Ramos (cell line): ENCODE measurements around the gene USP31.
"Not testable (repeated sequence)": the region's sequence is repeated elsewhere in the genome, so short reads cannot be mapped to it uniquely, and the experiment has no call there.

Experiments
- in situ Hi-C: fragments of 300-500 bp; cut with MboI; formaldehyde crosslinking; loops from one replicate; pipeline ENCODE4 v1.14.3; 2022; ENCODE audit warnings: low sequenced_read_pairs; ENCODE audit not compliant: unreplicated experiment

USP31 gene

DNA sequence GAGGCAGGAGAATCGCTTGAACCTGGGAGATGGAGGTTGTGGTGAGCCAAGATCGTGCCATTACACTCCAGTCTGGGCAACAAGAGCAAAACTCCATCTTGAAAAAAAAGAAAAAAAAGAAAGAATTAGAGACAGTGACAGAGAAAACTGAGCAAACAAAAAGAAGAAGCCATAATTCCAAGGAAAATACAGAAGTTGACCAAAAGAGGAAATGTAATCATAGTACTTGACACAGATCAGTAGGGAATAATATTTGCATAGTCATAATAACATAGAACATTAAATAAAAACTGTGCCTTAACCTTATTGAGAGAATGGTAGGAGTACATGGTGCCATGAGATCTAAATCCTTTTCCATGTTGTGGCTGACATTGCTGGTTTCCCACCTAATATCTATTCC lies 14.7 kb upstream of the USP31 start:
- in situ Hi-C loops: no loop called here

DNA sequence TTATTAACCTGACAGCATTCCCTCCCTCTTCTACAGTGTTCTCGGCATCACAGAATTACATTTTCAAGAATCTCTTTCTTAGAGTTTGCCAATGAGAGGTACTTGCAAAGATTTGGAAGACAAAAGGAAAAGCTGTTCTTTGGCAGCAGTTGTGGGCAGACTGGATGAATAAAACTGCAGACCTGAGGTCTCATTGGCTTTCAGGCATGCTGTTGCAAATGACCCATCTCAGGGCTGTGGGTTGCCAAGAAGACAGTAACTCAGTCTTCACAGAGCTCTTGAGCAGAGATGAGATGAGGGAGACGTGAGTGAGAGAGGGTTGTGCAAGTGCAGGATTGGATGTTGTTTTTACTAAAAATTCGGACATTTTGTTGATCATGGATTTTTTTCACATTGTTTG lies 11.3 kb upstream of the USP31 start:
- in situ Hi-C loops: no loop called here

DNA sequence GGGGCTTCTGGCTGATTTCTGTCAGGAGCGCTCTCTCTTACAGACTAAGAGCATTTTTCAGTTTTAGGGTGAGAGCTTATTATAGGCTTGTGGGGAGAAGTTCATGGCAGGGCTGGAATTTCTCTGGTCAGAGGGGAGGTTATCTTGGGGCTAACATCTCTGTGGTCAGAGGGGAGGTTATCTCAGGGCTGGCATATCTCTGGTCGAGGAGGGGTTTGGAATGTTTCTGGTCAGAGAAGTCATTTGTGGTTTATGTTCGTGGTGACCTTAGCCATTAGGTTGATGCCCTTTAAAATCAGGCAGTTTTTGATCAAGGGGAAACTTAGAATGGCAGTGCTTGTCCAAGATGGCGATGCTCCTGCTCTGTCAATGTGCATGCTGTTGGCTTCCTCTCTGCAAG lies 10.8 kb upstream of the USP31 start:
- in situ Hi-C loops: no loop called here

DNA sequence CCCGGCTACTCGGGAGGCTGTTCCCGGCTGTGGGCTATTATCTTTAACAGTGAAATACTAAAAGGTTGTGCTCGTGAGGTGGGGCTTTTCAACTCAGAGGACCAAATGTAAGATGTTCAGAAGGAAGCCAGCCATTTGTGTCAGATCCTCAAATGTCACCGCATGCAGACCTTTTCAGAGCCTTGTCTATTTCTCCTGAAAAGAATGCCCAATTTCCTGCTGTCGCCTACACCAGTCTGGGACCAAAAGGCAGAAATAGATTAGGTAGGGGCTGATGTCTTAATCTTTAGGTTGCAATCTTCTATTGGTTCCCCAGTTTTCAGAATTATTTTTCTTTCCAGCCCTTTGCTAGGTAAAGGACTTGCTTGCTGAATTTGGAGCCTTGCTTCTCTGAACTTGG lies 8.9 kb upstream of the USP31 start:
- in situ Hi-C loops: no loop called here

DNA sequence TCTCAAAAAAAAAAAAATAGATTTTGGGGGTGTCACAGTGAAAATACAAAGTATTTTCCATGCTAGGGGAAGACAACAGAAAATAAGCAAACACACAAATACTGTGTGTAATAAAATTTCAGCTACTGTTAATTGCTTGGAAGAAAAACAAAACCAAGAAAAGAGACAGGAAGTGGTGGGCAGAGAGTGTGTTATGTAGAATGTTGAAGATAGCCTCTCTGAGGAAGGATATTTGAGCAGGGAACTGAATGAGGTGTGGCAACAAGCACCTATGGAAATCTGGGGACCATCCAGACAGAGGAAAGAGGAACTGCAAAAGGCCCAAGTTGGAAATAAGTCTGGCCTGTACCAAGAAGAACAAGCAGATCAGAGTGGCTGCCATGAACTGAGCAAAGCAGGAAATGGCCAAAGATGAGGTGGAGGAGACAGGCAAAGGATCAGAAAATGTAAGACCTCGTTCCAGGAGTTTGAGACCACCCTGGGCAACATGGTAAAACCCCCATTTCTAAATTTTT lies 7.8 kb upstream of the USP31 start:
- in situ Hi-C loops: no loop called here

DNA sequence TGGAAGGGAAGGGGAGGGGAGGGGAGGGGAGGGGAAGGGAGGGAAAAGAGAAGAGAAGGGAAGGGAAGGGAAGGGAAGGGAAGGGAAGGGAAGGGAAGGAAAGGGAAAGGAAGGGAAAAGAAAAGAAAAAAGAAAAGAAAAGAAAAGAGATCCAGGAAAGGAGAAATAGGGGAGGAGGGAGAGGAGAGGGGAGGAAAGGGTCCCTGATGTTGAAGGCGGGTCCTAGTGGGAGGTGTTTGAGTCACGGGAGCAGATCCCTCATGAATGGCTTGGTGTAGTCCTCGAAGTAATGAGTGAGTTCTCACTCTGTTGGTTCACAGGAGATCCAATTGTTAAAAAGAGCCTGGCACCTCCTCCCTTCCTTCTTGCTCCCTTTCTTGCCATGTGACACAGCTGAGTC lies 6.9 kb upstream of the USP31 start:
- in situ Hi-C loops: no loop called here

DNA sequence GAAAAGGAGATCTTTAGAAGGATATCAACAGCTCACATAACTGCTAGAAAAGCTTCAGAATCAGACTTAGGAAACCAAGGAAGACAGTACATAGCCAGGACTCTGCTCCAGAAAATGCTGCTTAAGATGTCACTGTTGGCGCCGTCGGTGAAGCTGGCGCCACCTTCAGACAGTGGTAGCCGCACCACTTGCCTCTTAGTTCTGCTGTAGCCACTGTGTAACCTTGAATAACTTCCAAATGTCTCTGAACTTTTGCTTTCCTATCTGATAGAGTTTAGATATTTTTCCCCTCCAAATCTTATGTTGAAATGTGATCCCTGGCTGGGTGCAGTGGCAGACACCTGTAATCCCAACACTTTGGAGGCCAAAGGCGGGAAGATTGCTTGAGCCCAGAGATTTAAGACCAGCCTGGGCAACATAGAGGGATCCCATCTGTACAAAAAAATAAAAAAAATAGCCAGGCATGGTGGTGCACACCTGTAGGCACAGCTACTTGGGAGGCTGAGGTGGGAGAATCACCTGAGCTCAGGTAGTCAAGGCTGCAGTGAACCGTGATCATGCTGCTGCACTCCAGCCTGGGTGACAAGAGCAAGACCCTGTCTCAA lies 6.3 kb upstream of the USP31 start:
- in situ Hi-C loops: no loop called here

DNA sequence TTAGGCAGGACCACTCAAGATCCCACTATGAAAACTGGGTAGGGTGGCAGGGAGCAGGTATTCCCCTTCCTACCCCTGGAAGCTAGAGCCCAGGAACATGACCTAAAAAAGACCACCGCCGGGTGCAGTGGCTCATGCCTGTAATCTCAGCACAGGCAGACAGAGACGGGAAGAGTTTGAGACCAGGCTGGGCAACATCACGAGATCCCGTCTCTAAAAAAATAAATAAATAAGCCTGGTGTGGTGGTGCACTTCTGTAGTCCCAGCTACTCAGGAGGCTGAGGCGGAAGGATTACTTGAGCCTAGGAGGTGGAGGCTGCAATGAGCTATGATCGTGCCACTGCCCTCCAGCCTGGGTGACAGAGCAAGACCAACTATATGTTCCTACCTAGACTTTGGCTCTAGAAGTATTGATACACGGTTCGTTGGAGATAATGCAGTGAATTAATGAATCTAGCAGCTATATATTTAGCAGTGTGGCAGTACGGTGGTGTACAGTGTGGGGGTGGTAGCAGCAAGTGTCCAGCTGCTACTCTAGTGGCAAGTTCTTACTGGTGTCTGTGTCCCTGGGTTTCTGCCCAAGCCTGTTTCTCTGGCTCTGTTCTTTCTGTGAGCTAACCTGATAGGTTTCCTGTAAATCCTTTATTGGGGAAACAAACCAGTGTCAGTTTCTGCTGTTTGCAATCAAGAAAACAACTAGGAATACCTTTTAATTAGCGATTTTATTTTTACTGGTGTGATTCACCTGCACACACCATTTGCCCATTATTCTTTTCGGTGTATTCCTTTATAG lies 3.3 kb upstream of the USP31 start:
- in situ Hi-C loops: no loop called here

DNA sequence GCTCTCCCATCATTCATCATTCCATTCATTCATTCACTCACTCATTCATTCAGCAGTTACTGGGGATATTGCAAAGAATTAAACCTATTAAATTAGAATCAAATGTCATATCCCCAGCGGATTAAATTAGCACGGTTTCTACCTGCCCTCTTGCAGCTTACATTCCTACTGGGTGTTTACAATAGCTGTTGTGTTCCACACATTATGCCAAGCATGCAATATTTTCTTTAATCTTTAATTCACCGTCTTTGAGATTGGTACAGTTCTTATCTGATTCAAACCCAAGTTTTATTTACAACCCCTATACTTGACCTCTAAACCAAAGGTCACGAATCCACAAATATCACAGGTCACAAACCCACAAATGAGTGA lies 727 bp upstream of the USP31 start:
- in situ Hi-C loops: no loop called here

DNA sequence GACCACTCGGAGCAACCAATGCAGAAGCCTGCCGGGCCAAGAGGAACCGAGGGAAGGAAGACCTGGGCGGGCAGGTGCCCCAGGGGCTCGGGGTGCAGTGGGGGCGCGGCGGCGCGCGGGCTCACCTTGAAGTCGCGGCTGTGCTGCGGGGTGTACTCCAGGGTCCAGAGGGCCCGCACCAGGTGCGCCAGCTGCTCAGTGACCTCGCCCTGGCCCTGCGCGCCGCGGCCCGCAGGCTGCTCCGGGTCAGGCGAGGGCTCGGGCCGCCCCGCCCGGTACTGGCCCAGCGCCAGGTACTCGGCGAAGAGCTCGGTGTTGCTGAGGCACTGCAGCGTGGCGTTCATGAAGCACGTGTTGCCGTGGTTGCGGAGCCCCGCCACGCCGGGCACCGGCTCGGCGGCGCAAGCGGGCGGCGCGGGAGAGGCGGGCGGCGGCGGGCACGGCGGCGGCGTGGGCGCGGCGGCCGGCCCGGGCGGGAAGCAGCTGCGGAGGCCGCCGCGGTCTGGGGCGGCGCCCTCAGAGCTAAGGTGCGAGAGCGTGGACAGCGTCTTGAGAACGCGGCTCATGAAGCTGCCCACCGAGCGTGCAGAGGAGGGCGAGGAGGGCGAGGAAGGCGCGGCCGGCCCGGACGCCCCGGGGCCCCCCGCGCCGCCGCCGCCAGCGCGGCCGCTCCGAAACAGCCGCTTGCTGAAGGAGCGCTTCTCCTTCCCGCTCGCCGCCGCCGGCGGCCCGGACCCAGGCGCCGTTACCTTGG lies 562 bp downstream of the USP31 start:
- in situ Hi-C loops: no loop called here

DNA sequence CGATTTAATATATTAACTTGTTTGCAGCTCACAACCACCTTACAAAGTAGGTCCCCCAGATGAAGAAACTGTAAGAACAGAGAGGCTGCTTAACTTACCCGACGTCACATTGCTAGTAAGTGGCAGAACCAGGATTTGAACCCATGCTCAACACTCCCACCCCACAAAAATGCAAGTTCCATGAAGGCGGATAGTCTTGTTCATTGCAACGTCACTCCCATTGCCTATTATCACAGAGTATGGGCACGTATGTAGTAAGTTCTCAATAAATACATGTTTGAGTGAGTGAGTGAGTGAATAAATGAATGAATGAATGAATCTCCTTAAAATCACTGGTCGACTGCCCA lies 1.1 kb downstream of the USP31 start:
- in situ Hi-C loops: no loop called here

DNA sequence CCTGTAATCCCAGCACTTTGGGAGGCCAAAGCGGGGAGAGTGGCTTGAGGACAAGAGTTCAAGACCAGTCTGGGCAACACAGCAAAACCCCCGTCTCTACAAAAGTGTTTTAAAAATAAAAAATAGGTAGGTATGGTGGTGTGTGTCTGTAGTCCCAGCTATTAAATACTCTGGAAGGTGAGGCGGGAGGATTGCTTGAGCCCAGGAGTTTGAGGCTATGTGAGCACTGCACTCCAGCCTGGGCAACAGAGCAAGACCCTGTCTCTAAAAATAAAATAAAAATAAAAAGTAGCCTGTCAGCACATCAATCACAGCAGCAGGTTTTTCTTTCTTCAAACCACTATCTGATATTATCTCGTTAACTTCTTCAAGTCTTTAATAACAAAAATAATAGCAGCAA lies 1.6 kb downstream of the USP31 start:
- in situ Hi-C loops: no loop called here

DNA sequence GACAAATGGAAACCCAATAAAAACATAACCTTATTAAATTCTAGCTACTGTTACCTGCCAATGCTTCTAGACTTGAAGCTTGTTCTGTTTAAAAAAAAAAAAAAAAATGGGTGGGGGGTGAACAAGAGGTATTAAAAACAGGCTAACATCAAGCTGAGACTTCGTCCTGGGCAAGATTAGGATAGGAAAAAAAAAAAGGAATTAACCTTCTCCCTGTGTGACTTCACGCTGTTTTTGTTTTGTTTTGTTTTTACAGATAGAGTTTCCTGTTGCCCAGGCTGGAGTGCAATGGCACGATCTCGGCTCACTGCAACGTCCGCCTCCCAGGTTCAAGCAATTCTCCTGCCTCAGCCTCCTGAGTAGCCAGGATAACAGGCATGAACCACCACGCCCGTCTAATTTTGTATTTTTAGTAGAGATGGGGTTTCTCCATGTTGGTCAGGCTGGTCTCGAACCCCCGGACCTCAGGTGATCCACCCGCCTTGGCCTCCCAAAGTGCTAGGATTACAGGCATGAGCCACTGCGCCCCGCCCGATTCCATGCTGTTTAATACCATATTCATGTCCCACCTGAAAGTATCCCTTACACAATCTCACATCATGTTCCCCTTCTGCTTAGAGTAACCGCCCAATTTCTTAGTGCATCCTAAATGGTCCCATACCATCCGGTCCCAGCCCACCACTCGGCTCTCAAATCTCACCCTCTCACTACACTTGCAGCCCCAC lies 2.2 kb downstream of the USP31 start:
- in situ Hi-C loops: no loop called here

DNA sequence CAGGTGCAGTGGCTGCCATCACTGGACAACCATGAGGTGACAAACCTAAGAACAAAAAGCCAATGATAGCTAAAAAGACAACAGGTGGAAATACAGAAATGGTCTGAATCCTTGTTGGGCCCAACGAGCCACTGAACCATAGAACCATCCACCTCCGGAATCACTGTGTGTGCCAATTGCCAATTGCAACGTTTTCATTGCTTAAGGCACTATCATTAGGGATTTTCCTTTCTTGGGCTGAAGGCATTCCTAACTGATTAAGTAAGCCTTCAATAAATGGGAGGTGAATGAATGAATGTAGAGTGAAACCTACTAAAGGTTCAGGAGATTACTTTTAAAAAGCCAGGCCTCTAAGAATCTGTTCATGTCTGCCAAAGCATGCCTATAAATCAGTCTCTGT lies 3.6 kb downstream of the USP31 start:
- in situ Hi-C loops: no loop called here

DNA sequence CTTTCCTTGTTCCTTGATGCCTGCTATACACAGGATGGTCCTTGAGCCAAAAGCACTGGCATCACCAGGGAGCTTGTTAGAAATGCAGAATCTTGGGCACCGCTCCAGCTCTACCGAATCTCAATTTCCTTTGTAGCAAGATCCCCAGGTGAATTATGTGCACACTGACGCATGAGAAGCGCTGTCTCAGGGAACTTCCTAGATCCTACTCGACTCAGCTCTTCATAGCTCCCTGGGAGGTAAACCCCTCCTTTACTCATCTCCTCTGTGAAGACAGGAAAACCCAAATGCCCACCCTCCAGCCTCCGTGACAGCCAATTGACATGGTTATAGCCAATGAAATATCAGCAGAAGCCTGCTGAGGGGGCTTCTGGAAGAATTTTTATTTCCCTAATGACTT lies 4.1 kb downstream of the USP31 start:
- in situ Hi-C loops: no loop called here

DNA sequence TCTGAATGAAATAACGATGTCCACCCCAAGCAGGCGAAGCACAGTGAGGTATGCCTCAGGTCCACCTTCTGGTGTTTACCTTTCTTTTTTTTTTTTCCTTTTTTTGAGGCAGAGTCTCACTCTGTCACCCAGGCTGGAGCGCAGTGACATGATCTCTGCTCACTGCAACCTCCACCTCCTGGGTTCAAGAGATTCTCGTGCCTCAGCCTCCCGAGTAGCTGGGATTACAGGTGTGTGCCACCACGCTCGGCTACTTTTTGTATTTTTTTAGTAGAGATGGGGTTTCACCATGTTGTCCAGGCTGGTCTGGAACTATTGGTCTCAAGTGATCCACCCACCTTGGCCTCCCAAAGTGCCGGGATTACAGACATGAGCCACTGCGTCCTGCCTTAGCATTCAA lies 4.9 kb downstream of the USP31 start:
- in situ Hi-C loops: not testable (repeated sequence)

DNA sequence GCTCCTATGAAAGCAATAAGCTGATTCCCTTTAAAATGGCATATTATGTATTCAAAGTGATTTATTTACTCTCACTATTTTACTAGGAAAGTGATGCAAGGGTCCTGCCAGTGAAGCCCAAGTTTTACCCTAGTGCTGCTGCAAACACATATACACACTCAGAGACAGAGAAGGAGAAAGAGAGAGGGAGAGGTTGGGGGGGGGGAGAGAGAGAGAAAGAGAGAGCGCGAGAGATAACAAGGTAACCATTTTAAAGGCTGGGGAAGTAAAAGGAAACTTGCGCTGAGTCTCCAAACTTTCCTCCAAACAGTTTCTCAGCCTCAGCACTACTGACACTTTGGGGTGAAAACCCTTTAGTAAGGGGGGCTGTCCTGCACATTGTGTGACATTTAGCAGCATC lies 5.9 kb downstream of the USP31 start:
- in situ Hi-C loops: no loop called here

DNA sequence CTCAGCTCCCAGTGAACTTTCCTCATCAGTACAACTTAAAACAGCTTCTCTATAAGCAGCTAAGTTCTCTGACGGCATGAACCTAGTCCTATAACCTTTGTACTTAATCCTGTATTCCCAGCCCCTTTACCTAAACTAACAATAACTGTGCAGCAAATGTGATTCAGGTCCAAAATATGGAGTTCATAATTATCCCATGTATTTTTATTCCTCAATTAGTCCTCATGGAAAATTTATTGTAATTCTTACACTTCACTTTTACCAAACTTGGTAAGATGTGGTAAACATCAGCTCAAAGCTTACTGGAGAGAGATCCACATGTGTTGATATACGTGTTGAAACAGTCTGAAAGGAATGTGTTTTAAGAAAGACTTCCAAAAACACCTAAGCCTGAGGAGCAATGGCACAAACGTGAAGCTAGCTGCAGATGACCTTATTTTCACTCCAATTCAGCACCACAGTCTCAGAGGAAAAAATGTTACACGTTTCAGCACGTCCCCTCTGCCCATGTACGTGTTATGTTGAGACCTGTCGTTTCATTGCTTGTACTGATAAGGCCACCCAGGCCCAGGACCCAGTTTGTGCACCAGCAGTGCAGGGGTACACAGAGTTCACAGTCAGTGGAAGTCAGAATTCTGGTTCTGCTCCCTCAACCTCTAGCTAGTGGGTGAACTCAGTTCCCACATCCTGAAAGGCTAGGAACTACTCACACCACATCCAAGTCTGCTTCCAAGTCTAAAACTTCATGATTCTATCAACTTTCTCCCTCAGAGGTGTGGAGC lies 7.1 kb downstream of the USP31 start:
- in situ Hi-C loops: no loop called here

DNA sequence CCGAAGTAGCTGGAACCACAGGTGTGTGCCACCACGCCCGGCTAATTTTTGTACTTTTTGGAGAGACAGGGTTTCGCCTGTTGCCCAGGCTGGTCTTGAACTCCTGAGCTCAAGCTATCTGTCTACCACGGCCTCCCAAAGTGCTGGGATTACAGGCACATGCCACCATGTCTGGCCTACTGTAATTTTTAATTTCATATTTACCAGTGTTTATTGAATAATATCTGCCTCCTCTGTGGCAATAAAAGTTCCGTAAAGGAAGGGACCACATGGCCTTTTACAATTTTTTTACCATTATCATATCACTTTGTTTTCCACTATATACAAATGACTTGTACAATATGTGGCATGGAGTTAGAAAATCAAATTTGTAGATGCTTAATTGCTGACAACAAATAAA lies 7.8 kb downstream of the USP31 start:
- in situ Hi-C loops: no loop called here

DNA sequence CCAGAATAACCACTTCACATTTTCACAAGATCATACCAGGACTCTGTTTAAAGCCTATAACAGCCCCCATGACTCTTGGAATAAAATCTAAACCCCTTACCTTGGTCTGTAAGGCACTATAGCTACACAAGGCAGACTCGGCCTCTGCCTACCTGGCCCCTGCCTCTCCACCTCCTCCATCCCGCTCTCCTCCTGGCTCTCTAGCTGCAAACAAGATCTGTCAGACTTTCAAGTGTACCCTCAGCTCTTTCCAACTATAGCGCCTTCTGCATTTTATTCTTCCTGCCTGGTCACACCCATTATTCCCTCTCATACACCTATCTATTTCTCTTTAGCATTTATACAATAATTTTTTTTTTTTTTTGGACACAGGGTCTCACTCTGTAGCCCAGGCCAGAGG lies 8.2 kb downstream of the USP31 start:
- in situ Hi-C loops: no loop called here
